Mesendoderm (in vitro differentiated cells): Measurements from ENCODE around the gene SLC4A1AP.

Experiments
- DNase-seq: peaks from one replicate; pipeline ENCODE4 v3.0.0; 2013
- H2AK5ac ChIP-seq: 2 replicates; pipeline ENCODE4 v1.6.1; 2013; ENCODE audit warnings: low read length, inconsistent platforms
- H2BK120ac ChIP-seq: 2 replicates; pipeline ENCODE4 v1.6.1; 2013; ENCODE audit warnings: low read depth, mild to moderate bottlenecking, low read length, moderate library complexity, mixed read lengths
- H2BK15ac ChIP-seq: replicated peaks from 2 replicates; pipeline ENCODE4 v1.6.1; 2013; ENCODE audit warnings: low read depth, mild to moderate bottlenecking, moderate library complexity
- H2BK5ac ChIP-seq: 2 replicates; pipeline ENCODE4 v1.6.1; 2013; ENCODE audit warnings: low read length, inconsistent platforms
- H3K18ac ChIP-seq: 2 replicates; pipeline ENCODE4 v1.6.1; 2013; ENCODE audit warnings: mild to moderate bottlenecking, low read length, mixed read lengths
- H3K23ac ChIP-seq: one replicate; pipeline ENCODE4 v1.6.1; 2013; ENCODE audit warnings: low read length
- H3K27ac ChIP-seq: 2 replicates; pipeline ENCODE4 v1.5.1; 2013; ENCODE audit warnings: low read depth, mild to moderate bottlenecking, inconsistent platforms, low read length, moderate library complexity
- H3K27me3 ChIP-seq: 2 replicates; pipeline ENCODE4 v1.6.1; 2013; ENCODE audit warnings: low read length, control low read depth, mild to moderate bottlenecking, inconsistent platforms; ENCODE audit not compliant: insufficient read depth, poor library complexity
- H3K36me3 ChIP-seq: 2 replicates; pipeline ENCODE4 v1.6.1; 2013; ENCODE audit warnings: low read length, inconsistent platforms; ENCODE audit not compliant: control insufficient read depth, insufficient read depth
- H3K4ac ChIP-seq: one replicate; pipeline ENCODE4 v1.6.1; 2013; ENCODE audit warnings: low read depth, mild to moderate bottlenecking, low read length, moderate library complexity
- H3K4me1 ChIP-seq: 2 replicates; pipeline ENCODE4 v1.6.1; 2013; ENCODE audit warnings: low read depth, low read length, inconsistent platforms; ENCODE audit not compliant: control insufficient read depth
- H3K4me2 ChIP-seq: 2 replicates; pipeline ENCODE4 v1.6.1; 2013; ENCODE audit warnings: low read length
- H3K4me3 ChIP-seq: 2 replicates; pipeline ENCODE4 v1.5.1; 2013; ENCODE audit warnings: mild to moderate bottlenecking, low read length
- H3K56ac ChIP-seq: one replicate; pipeline ENCODE4 v1.6.1; 2013; ENCODE audit warnings: low read length
- H3K79me1 ChIP-seq: 2 replicates; pipeline ENCODE4 v1.6.1; 2013; ENCODE audit warnings: low read length, inconsistent platforms
- H3K79me2 ChIP-seq: 2 replicates; pipeline ENCODE4 v1.6.1; 2013; ENCODE audit warnings: mild to moderate bottlenecking, low read length; ENCODE audit not compliant: control insufficient read depth, insufficient read depth
- H3K9ac ChIP-seq: 2 replicates; pipeline ENCODE4 v1.6.1; 2013; ENCODE audit warnings: low read length, inconsistent platforms
- H4K5ac ChIP-seq: one replicate; pipeline ENCODE4 v1.6.1; 2013; ENCODE audit warnings: low read length
- H4K8ac ChIP-seq: one replicate; pipeline ENCODE4 v1.6.1; 2013; ENCODE audit warnings: low read depth, mild to moderate bottlenecking, control low read depth, low read length, moderate library complexity
- WGBS: extraction: QIAGEN DNeasy Blood & Tissue Kit; methylation state at CpG from one replicate; pipeline ENCODE4 v1.1.7; 2013; ENCODE audit warnings: low lambda C conversion rate, missing lambda C conversion rate; ENCODE audit not compliant: insufficient coverage; ENCODE audit errors: extremely low coverage; 5-methylcytosine and 5-hydroxymethylcytosine counted together

The SLC4A1AP gene

DNA sequence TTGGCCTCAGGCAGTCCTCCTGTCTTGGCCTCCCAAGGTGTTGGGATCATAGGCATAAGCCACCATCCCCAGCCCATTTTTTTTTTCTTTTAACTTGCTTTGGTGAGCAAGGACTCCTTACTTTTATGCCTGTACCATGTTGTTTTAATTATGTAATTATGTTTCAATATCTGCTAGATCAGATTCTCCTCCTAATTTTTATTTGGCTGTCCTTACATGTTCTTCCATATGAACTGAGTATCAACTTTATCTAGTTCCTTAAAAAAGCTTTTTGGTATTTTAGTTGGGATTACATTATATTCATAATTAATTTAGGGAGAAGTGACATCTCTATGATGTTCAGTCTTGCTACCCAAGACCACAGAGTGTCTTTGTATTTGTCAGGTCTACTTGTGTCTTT is 18.5 kb upstream of the SLC4A1AP start:
- H2BK5ac ChIP-seq: no peak overlapping the region
- no peak for DNase-seq
- no peaks in the 10 kb centered on the region for H3K36me3 ChIP-seq
- no peak overlapping the region for H3K4me3 ChIP-seq
- no peak overlapping the region for H2BK15ac ChIP-seq
- no peak overlapping the region for H3K4me2 ChIP-seq
- no peaks in the 10 kb centered on the region for H3K4me1 ChIP-seq
- no peak overlapping the region for H4K5ac ChIP-seq
- no peaks in the 10 kb centered on the region for H3K79me1 ChIP-seq
- H3K4ac ChIP-seq: no peak overlapping the region
- H2BK120ac ChIP-seq: no peak overlapping the region
- no peak overlapping the region for H3K18ac ChIP-seq
- no peaks in the 10 kb centered on the region for H3K27me3 ChIP-seq
- H3K27ac ChIP-seq: no peak overlapping the region
- H2AK5ac ChIP-seq: no peak overlapping the region
- H3K9ac ChIP-seq: no peak overlapping the region
- H3K56ac ChIP-seq: no peak overlapping the region
- no peak overlapping the region for H4K8ac ChIP-seq
- H3K79me2 ChIP-seq: no peaks in the 10 kb centered on the region
- H3K23ac ChIP-seq: no peak overlapping the region

DNA sequence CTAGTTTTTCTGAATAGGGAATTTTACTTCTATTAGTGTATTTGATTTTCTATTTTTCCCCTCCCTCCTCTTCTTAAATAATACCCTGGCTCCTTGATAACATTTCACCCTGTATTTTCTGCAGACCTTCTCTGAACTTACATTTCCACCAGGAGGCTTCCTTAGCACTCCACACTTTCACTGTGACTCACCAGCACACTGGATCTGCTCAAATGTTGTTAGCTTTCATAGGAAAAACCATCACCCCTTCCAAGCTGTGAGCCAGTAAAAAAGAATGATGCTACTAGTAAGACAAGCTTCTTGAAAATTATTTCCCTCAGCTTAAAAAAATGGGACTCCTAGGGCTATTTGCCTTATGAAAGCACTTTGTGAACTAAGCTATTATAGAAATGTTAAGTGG is 16.4 kb upstream of the SLC4A1AP start:
- Histone ChIP-seq H3K27me3 (no peaks in the 10 kb centered on the region), H3K23ac (no peak overlapping the region), H3K4me2 (no peak overlapping the region), H3K79me2 (no peaks in the 10 kb centered on the region), H2BK15ac (no peak overlapping the region), H2BK120ac (no peak overlapping the region), H2AK5ac (no peak overlapping the region), H3K4ac (no peak overlapping the region), H3K56ac (no peak overlapping the region), H3K4me3 (no peak overlapping the region), H4K8ac (no peak overlapping the region), H2BK5ac (no peak overlapping the region), H3K4me1 (no peaks in the 10 kb centered on the region), H3K79me1 (no peaks in the 10 kb centered on the region), H3K36me3 (peaks cover 3% of the 10 kb centered on the region), H3K9ac (no peak overlapping the region), H4K5ac (no peak overlapping the region), H3K27ac (no peak overlapping the region), H3K18ac (no peak overlapping the region)
- DNase-seq: no peak

DNA sequence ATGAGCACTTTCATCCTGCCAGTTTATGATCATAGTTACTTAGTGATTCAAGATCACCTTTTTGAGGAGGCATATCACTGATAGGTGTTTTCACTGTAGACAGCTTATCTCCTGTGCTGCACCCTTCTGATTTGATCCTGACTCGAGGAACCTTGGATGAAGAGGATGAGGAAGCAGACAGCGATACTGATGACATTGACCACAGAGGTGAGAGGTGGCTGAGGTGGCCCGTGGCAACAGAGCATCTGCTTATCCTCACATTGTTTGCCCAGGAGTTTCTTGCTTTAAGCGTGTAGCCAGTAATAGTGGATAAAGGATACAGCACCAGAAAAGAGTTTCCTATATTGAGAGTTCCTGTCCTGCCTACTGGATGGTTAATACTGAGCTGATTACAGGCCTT is 16.0 kb upstream of the SLC4A1AP start:
- H3K9ac ChIP-seq: no peak overlapping the region
- H3K27me3 ChIP-seq: no peaks in the 10 kb centered on the region
- H3K79me1 ChIP-seq: no peaks in the 10 kb centered on the region
- no peak overlapping the region for H2BK120ac ChIP-seq
- no peaks in the 10 kb centered on the region for H3K79me2 ChIP-seq
- H2BK5ac ChIP-seq: no peak overlapping the region
- H3K4me3 ChIP-seq: no peak overlapping the region
- no peak overlapping the region for H3K4me2 ChIP-seq
- H2AK5ac ChIP-seq: no peak overlapping the region
- H3K18ac ChIP-seq: no peak overlapping the region
- H3K56ac ChIP-seq: no peak overlapping the region
- DNase-seq: no peak
- no peak overlapping the region for H3K27ac ChIP-seq
- WGBS: no CpG with 5 or more reads among the region's 4 CpGs
- H3K36me3 ChIP-seq: peaks cover 5% of the 10 kb centered on the region
- H4K8ac ChIP-seq: no peak overlapping the region
- no peaks in the 10 kb centered on the region for H3K4me1 ChIP-seq
- H4K5ac ChIP-seq: no peak overlapping the region
- no peak overlapping the region for H3K4ac ChIP-seq
- H2BK15ac ChIP-seq: no peak overlapping the region
- H3K23ac ChIP-seq: no peak overlapping the region

DNA sequence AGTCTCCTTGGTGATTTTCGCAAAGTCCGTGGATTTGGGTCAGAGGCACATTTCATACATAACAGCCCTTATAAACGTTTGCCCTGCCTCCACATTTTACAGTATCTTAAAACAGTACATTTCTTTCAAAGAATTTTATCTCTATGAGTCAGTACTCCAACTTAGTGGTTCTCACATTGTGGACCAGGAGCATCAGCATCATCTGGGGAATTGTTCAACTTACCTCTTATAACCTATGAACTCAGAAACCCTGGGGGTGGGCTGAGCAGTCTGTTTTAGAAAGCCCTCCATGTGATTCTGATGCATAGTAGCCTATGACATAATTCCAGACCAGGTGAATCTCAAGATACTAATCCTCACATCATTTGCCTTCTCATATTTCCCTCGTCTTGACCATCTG is 12.6 kb upstream of the SLC4A1AP start:
- Histone ChIP-seq H4K8ac (no peak overlapping the region), H2BK15ac (no peak overlapping the region), H3K23ac (no peak overlapping the region), H2BK120ac (no peak overlapping the region), H4K5ac (no peak overlapping the region), H3K4ac (no peak overlapping the region), H2AK5ac (no peak overlapping the region), H3K4me2 (no peak overlapping the region), H3K9ac (no peak overlapping the region), H3K79me1 (no peaks in the 10 kb centered on the region), H3K79me2 (no peaks in the 10 kb centered on the region), H3K36me3 (peaks cover 8% of the 10 kb centered on the region), H2BK5ac (no peak overlapping the region), H3K27ac (no peak overlapping the region), H3K18ac (no peak overlapping the region), H3K4me3 (no peak overlapping the region), H3K4me1 (no peaks in the 10 kb centered on the region), H3K27me3 (no peaks in the 10 kb centered on the region), H3K56ac (no peak overlapping the region)
- no CpG with 5 or more reads among the region's 4 CpGs for WGBS
- DNase-seq: no peak

DNA sequence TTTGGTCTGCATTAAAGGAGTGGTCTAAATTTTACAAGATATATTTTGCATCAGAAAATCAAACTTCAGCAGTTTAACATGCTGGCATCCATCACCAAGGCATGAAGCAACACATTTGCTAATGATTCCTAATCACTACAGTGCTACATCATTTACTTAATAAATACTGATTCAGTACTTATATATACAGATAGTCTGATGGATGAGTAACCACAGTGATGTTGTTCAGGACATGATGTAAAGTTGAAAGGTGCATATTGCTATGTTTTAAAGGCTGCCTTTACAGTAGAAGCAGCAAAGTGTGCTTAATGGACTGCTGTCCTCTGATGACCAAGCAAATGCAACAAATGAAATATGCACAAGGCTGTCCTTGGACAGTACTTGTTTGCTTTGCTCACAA is 11.3 kb upstream of the SLC4A1AP start:
- Histone ChIP-seq H2BK5ac (no peak overlapping the region), H4K5ac (no peak overlapping the region), H3K4ac (no peak overlapping the region), H2BK15ac (no peak overlapping the region), H2AK5ac (no peak overlapping the region), H3K4me2 (no peak overlapping the region), H3K27me3 (no peaks in the 10 kb centered on the region), H3K4me1 (no peaks in the 10 kb centered on the region), H3K27ac (no peak overlapping the region), H3K18ac (no peak overlapping the region), H3K56ac (no peak overlapping the region), H3K36me3 (peaks cover 8% of the 10 kb centered on the region), H4K8ac (no peak overlapping the region), H3K79me2 (no peaks in the 10 kb centered on the region), H2BK120ac (no peak overlapping the region), H3K9ac (no peak overlapping the region), H3K79me1 (no peaks in the 10 kb centered on the region), H3K4me3 (no peak overlapping the region), H3K23ac (no peak overlapping the region)
- no peak for DNase-seq

DNA sequence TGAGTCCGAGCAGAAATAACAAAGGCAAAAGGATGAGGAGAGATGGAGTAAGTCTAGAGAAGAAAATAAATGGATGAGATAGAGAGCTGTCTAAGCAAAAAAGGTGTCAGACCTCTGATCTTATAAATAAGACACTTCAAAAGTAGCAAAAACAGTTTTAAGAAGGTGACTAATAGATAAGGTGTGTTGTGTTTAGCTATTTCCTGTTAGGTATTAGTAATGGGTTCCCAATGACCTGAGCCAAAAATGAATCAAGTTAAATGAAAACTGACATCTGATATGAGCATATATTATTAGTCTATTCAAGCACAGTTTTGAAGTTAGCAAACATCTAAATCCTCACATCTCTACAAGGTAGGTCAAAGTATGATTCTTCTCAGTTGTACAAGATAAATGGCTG is 10.9 kb upstream of the SLC4A1AP start:
- Histone ChIP-seq H3K18ac (no peak overlapping the region), H3K23ac (no peak overlapping the region), H3K4me2 (no peak overlapping the region), H3K4ac (no peak overlapping the region), H4K8ac (no peak overlapping the region), H3K27ac (no peak overlapping the region), H4K5ac (no peak overlapping the region), H2BK120ac (no peak overlapping the region), H3K4me1 (no peaks in the 10 kb centered on the region), H3K79me2 (no peaks in the 10 kb centered on the region), H3K79me1 (no peaks in the 10 kb centered on the region), H2AK5ac (no peak overlapping the region), H3K4me3 (no peak overlapping the region), H2BK5ac (no peak overlapping the region), H3K9ac (no peak overlapping the region), H3K27me3 (no peaks in the 10 kb centered on the region), H3K36me3 (peaks cover 10% of the 10 kb centered on the region), H3K56ac (no peak overlapping the region), H2BK15ac (no peak overlapping the region)
- no peak for DNase-seq
- WGBS: 100% methylated on average over 1 of the region's 1 CpG
